Measurements from ENCODE around the gene LIN28B. TPM values are rescaled to one million over a fixed set of nuclear protein-coding genes. Genes with fewer than 3 reads are reported as not detected.

LIN28B gene
- polyA plus RNA-seq, 1 donor, result 0.07 TPM

- Histone ChIP-seq H3K27ac (ENCODE audit: low read length) (no peak overlapping the region), H3K27me3 (ENCODE audit: control insufficient read depth, insufficient read depth, low read length) (no peaks in the 10 kb centered on the region), H3K9me3 (ENCODE audit: control insufficient read depth, low read depth, low read length) (no peaks in the 10 kb centered on the region), H3K4me1 (ENCODE audit: control insufficient read depth, insufficient read depth, low read length) (no peaks in the 10 kb centered on the region), H3K4me3 (ENCODE audit: low read length) (no peak overlapping the region), H3K36me3 (ENCODE audit: control insufficient read depth, insufficient read depth, low read length) (no peaks in the 10 kb centered on the region)
- WGBS (ENCODE audit: insufficient coverage, low lambda C conversion rate), result no CpG with 5 or more reads among the region's 3 CpGs
- DNase-seq, result no peak
Observed at GRCh38 chr6:105014448-105014847, 57.5 kb downstream of the LIN28B start.

- H3K4me3 ChIP-seq (ENCODE audit: low read length), result no peak overlapping the region
- H3K9me3 ChIP-seq (ENCODE audit: control insufficient read depth, low read depth, low read length), result no peaks in the 10 kb centered on the region
- no peak overlapping the region for H3K27ac ChIP-seq (ENCODE audit: low read length)
- H3K36me3 ChIP-seq (ENCODE audit: control insufficient read depth, insufficient read depth, low read length), result no peaks in the 10 kb centered on the region
- H3K4me1 ChIP-seq (ENCODE audit: control insufficient read depth, insufficient read depth, low read length), result no peaks in the 10 kb centered on the region
- DNase-seq, result no peak
- H3K27me3 ChIP-seq (ENCODE audit: control insufficient read depth, insufficient read depth, low read length), result no peaks in the 10 kb centered on the region
Observed at GRCh38 chr6:105014954-105015353, 58.0 kb downstream of the LIN28B start.

DNA sequence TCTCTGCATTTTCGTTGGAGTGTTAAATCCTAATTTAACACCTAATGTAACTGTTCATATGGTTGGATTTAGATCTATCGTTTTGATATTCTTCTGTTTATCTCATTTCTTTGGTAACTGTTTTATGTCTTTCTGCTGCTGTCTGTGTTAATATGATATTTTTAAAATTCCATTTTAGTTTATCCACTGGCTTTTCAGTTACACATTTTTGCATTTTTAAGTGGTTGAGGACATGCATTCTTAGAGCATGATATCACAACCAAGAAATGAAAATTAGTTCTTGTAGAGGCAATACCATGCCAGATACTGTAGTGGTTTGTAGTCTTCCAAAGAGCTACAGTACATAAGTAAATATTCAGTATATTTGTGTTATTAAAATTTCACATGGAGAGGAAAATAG lies 58.6 kb downstream of the LIN28B start:
- Histone ChIP-seq H3K27me3 (ENCODE audit: control insufficient read depth, insufficient read depth, low read length) (no peaks in the 10 kb centered on the region), H3K36me3 (ENCODE audit: control insufficient read depth, insufficient read depth, low read length) (no peaks in the 10 kb centered on the region), H3K4me3 (ENCODE audit: low read length) (no peak overlapping the region), H3K27ac (ENCODE audit: low read length) (no peak overlapping the region), H3K9me3 (ENCODE audit: control insufficient read depth, low read depth, low read length) (no peaks in the 10 kb centered on the region), H3K4me1 (ENCODE audit: control insufficient read depth, insufficient read depth, low read length) (no peaks in the 10 kb centered on the region)
- WGBS (ENCODE audit: insufficient coverage, low lambda C conversion rate), result 78% methylated on average over 2 of the region's 2 CpGs
- no peak for DNase-seq

DNA sequence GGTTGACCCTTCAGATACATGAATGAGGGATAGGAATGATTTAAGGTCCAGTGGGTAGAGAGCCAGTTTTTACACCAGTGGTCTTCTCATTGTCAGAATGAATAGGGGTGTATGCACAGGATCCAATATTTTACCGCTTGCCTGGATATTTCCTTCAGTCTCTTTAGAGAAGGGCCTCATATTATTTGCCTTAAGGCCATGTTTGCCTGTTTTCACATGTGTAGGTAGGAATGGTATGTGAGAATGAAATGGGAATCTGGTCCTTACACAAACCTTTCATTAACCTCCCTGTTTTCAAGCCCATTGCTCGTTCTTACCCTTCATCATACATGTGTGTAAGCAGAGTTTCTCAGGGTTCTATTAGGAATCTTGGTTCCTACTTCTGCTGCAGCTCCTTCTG lies 62.4 kb downstream of the LIN28B start:
- Histone ChIP-seq H3K27ac (ENCODE audit: low read length) (no peak overlapping the region), H3K36me3 (ENCODE audit: control insufficient read depth, insufficient read depth, low read length) (no peaks in the 10 kb centered on the region), H3K4me1 (ENCODE audit: control insufficient read depth, insufficient read depth, low read length) (no peaks in the 10 kb centered on the region), H3K27me3 (ENCODE audit: control insufficient read depth, insufficient read depth, low read length) (no peaks in the 10 kb centered on the region), H3K9me3 (ENCODE audit: control insufficient read depth, low read depth, low read length) (no peaks in the 10 kb centered on the region), H3K4me3 (ENCODE audit: low read length) (no peak overlapping the region)
- no CpG with 5 or more reads among the region's 2 CpGs for WGBS (ENCODE audit: insufficient coverage, low lambda C conversion rate)
- no peak for DNase-seq

DNA sequence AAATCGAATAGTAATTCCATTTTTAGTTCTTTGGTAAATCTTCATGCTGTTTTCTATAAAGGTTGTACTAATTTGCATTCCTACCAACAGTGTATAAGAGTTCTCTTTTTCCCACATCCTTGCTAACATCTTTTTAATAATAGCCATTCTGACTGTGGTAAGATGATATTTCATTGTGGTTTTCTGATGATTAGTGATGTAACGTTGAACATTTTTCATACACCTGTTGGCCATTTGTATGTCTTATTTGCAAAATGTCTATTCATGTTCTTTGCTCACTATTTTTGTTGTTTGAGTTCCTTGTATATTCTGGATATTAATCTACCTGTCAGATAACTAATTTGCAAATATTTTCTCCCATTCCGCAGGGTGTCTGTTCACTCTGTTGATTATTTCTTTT lies 64.5 kb downstream of the LIN28B start:
- H3K4me3 ChIP-seq (ENCODE audit: low read length), result no peak overlapping the region
- no peak for DNase-seq
- no peaks in the 10 kb centered on the region for H3K36me3 ChIP-seq (ENCODE audit: control insufficient read depth, insufficient read depth, low read length)
- no peaks in the 10 kb centered on the region for H3K27me3 ChIP-seq (ENCODE audit: control insufficient read depth, insufficient read depth, low read length)
- 95% methylated on average over 2 of the region's 3 CpGs for WGBS (ENCODE audit: insufficient coverage, low lambda C conversion rate)
- no peak overlapping the region for H3K27ac ChIP-seq (ENCODE audit: low read length)
- H3K4me1 ChIP-seq (ENCODE audit: control insufficient read depth, insufficient read depth, low read length), result no peaks in the 10 kb centered on the region
- no peaks in the 10 kb centered on the region for H3K9me3 ChIP-seq (ENCODE audit: control insufficient read depth, low read depth, low read length)

DNA sequence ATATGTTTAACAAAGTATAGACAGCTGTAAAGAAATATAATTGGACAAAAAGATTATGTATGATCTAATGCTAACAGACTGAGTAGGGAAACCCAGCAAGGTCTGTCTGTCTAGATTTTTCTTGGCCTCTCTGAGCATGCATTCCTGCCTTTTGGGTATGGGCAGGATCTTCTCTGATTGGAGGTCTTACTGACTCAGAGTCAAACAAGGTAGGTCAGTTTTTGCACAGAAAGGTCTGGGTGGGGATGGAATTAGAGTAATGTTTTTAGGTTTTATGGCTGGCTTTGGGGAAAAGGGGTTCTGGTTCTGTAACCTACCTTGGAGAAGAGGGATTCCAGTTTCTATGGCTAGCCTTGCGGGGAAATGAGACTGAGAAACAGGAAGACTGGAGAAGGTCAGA lies 65.5 kb downstream of the LIN28B start:
- Histone ChIP-seq H3K4me1 (ENCODE audit: control insufficient read depth, insufficient read depth, low read length) (no peaks in the 10 kb centered on the region), H3K36me3 (ENCODE audit: control insufficient read depth, insufficient read depth, low read length) (no peaks in the 10 kb centered on the region), H3K27ac (ENCODE audit: low read length) (no peak overlapping the region), H3K4me3 (ENCODE audit: low read length) (no peak overlapping the region), H3K9me3 (ENCODE audit: control insufficient read depth, low read depth, low read length) (no peaks in the 10 kb centered on the region), H3K27me3 (ENCODE audit: control insufficient read depth, insufficient read depth, low read length) (no peaks in the 10 kb centered on the region)
- no peak for DNase-seq
- 100% methylated on average over 1 of the region's 1 CpG for WGBS (ENCODE audit: insufficient coverage, low lambda C conversion rate)

GRCh38 chr6:105024803-105025202 lies 67.9 kb downstream of the LIN28B start:
- DNase-seq, result no peak
- no peak overlapping the region for H3K4me3 ChIP-seq (ENCODE audit: low read length)
- no peaks in the 10 kb centered on the region for H3K27me3 ChIP-seq (ENCODE audit: control insufficient read depth, insufficient read depth, low read length)
- no peak overlapping the region for H3K27ac ChIP-seq (ENCODE audit: low read length)
- no peaks in the 10 kb centered on the region for H3K4me1 ChIP-seq (ENCODE audit: control insufficient read depth, insufficient read depth, low read length)
- 50% methylated on average over 1 of the region's 3 CpGs for WGBS (ENCODE audit: insufficient coverage, low lambda C conversion rate)
- H3K36me3 ChIP-seq (ENCODE audit: control insufficient read depth, insufficient read depth, low read length), result no peaks in the 10 kb centered on the region
- H3K9me3 ChIP-seq (ENCODE audit: control insufficient read depth, low read depth, low read length), result no peaks in the 10 kb centered on the region

- Histone ChIP-seq H3K4me1 (ENCODE audit: control insufficient read depth, insufficient read depth, low read length) (no peaks in the 10 kb centered on the region), H3K27me3 (ENCODE audit: control insufficient read depth, insufficient read depth, low read length) (no peaks in the 10 kb centered on the region), H3K36me3 (ENCODE audit: control insufficient read depth, insufficient read depth, low read length) (no peaks in the 10 kb centered on the region), H3K4me3 (ENCODE audit: low read length) (no peak overlapping the region), H3K9me3 (ENCODE audit: control insufficient read depth, low read depth, low read length) (no peaks in the 10 kb centered on the region), H3K27ac (ENCODE audit: low read length) (no peak overlapping the region)
- no peak for DNase-seq
- WGBS (ENCODE audit: insufficient coverage, low lambda C conversion rate), result 79% methylated on average over 4 of the region's 4 CpGs
Observed at GRCh38 chr6:105028898-105029297, 72.0 kb downstream of the LIN28B start.

- no peaks in the 10 kb centered on the region for H3K36me3 ChIP-seq (ENCODE audit: control insufficient read depth, insufficient read depth, low read length)
- 81% methylated on average over 2 of the region's 2 CpGs for WGBS (ENCODE audit: insufficient coverage, low lambda C conversion rate)
- no peak overlapping the region for H3K27ac ChIP-seq (ENCODE audit: low read length)
- no peak for DNase-seq
- H3K4me3 ChIP-seq (ENCODE audit: low read length), result no peak overlapping the region
- no peaks in the 10 kb centered on the region for H3K4me1 ChIP-seq (ENCODE audit: control insufficient read depth, insufficient read depth, low read length)
- no peaks in the 10 kb centered on the region for H3K9me3 ChIP-seq (ENCODE audit: control insufficient read depth, low read depth, low read length)
- no peaks in the 10 kb centered on the region for H3K27me3 ChIP-seq (ENCODE audit: control insufficient read depth, insufficient read depth, low read length)
Observed at GRCh38 chr6:105029581-105029980, 72.7 kb downstream of the LIN28B start.

GRCh38 chr6:105034470-105034869 lies 77.6 kb downstream of the LIN28B start:
- Histone ChIP-seq H3K27me3 (ENCODE audit: control insufficient read depth, insufficient read depth, low read length) (no peaks in the 10 kb centered on the region), H3K36me3 (ENCODE audit: control insufficient read depth, insufficient read depth, low read length) (no peaks in the 10 kb centered on the region), H3K9me3 (ENCODE audit: control insufficient read depth, low read depth, low read length) (no peaks in the 10 kb centered on the region), H3K4me3 (ENCODE audit: low read length) (no peak overlapping the region), H3K4me1 (ENCODE audit: control insufficient read depth, insufficient read depth, low read length) (no peaks in the 10 kb centered on the region), H3K27ac (ENCODE audit: low read length) (no peak overlapping the region)
- 100% methylated on average over 1 of the region's 1 CpG for WGBS (ENCODE audit: insufficient coverage, low lambda C conversion rate)
- DNase-seq, result no peak

- H3K27me3 ChIP-seq (ENCODE audit: control insufficient read depth, insufficient read depth, low read length), result no peaks in the 10 kb centered on the region
- H3K4me1 ChIP-seq (ENCODE audit: control insufficient read depth, insufficient read depth, low read length), result no peaks in the 10 kb centered on the region
- DNase-seq, result no peak
- no peaks in the 10 kb centered on the region for H3K9me3 ChIP-seq (ENCODE audit: control insufficient read depth, low read depth, low read length)
- no peak overlapping the region for H3K27ac ChIP-seq (ENCODE audit: low read length)
- H3K4me3 ChIP-seq (ENCODE audit: low read length), result no peak overlapping the region
- no peaks in the 10 kb centered on the region for H3K36me3 ChIP-seq (ENCODE audit: control insufficient read depth, insufficient read depth, low read length)
Observed at GRCh38 chr6:105035299-105035698, 78.4 kb downstream of the LIN28B start.

All from large intestine (tissue), 3 donors.